Motor neuron (in vitro differentiated cells): ENCODE measurements around the gene CHPF. TPM values are rescaled to one million over a fixed set of nuclear protein-coding genes. Genes with fewer than 3 reads are reported as not detected.

ENCODE experiments used
- ATAC-seq, 8 experiments: fragments of 200-7000 bp; cut with Tn5 transposase; replicated peaks in 6 of 8; 2 replicates each; pipeline ENCODE4 v1.8.0; 2021; ENCODE audit warnings: mild to moderate bottlenecking in 8 of 8, moderate library complexity in 8 of 8
- H3K27ac ChIP-seq, 2 donors: fragments of 250-450 bp; sonication (Bioruptor Pico); 2 replicates each; pipeline ENCODE4 v1.9.0; 2021; ENCODE audit warnings: antibody characterized with exemption in 2 of 2, mild to moderate bottlenecking in 2 of 2, moderate library complexity in 1 of 2
- H3K4me1 ChIP-seq, 2 donors: fragments of 250-450 bp; sonication (Bioruptor Pico); replicated peaks in 1 of 2; 2 replicates each; pipeline ENCODE4 v1.6.1; 2021; ENCODE audit warnings: antibody characterized with exemption in 2 of 2, mild to moderate bottlenecking in 2 of 2, moderate library complexity in 1 of 2
- H3K4me3 ChIP-seq, 5 donors: fragments of 250-450 bp; sonication (Bioruptor Pico); 2 replicates each; pipeline ENCODE4 v1.9.0; 2021; ENCODE audit warnings: antibody characterized with exemption in 5 of 5, mild to moderate bottlenecking in 5 of 5, moderate library complexity in 4 of 5
- WGBS, 10 experiments: fragments of 450-650 bp; shearing (Covaris generic); methylation state at CpG; one replicate each; pipeline ENCODE4 v1.0.0; 2022; 5-methylcytosine and 5-hydroxymethylcytosine counted together
- in situ Hi-C, 9 experiments: fragments of 400-800 bp; cut with MboI; loops; one replicate each; pipeline ENCODE4 v1.15.0; 2021; ENCODE audit warnings: low sequenced_read_pairs in 9 of 9, low pct_unique_long_range_greater_than_20kb in 2 of 9; ENCODE audit not compliant: unreplicated experiment in 9 of 9
- total RNA-seq, 8 experiments: library from RNA; unstranded; fragments of 300-600 nt; gene quantifications; 2 replicates each; pipeline versions ENCODE4 v1.2.3 to v1.2.4, GENCODE V29; 2022

CHPF gene
- total RNA-seq, 8 experiments from 2014 or later, result 20.9 to 164 (median 56.8) TPM

DNA sequence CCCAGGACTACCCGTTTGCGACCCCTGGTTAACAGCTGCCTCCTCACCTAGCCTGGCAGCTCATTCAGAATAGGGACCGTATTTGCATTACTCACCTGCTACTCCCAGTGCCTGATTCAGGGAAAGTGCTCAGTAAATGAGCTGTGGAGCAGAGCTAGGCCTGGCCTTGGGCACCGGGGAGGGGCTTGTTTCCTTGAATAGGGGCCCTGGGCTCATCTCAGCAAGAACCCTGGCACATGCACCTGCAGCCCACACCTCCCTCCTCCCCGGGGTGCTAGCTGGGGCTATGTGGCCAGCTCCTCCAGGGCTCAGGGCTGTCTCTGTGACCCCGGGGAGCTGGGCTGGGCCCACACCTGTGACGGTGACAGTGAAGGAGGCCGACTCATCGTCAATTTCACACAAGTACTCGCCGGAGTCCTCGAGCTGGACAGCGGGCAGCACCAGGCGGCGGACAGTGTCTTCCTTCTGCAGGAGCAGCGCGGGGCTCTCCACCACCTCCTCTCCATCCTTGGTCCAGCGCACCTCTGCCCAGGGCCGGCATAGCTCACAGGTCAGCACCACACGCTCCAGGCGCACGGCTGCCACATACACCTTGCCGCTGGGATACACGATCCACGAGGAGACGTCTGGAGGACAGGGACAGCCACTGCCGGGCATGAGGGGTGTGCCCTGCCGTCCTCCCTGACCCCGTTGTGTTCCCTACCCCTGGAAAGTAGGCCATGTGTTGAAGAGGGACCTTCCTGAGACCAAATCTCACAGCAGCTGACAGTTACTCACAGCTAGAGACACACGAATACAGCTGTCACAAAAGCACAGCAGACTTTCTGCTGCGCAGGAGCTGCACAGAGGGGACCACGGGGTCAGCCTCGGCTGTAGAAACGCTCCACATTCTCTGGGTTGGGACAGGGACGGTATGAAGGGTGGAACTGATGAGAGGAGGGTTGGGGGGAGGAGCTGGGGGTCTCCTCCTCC, 18.7 kb upstream of the CHPF start:
- whole genome bisulfite sequencing, 10 experiments, result 20 to 83% (median 58%) methylated on average over 1 to 7 of the region's 35 CpGs
- Histone ChIP-seq H3K27ac (no peak overlapping the region), H3K4me1 (no peaks in the 10 kb centered on the region), H3K4me3 (no peak overlapping the region)
- in situ Hi-C loops, result no loop called here
- ATAC-seq, result peak in 1 of 8 experiments; percentile 6

DNA sequence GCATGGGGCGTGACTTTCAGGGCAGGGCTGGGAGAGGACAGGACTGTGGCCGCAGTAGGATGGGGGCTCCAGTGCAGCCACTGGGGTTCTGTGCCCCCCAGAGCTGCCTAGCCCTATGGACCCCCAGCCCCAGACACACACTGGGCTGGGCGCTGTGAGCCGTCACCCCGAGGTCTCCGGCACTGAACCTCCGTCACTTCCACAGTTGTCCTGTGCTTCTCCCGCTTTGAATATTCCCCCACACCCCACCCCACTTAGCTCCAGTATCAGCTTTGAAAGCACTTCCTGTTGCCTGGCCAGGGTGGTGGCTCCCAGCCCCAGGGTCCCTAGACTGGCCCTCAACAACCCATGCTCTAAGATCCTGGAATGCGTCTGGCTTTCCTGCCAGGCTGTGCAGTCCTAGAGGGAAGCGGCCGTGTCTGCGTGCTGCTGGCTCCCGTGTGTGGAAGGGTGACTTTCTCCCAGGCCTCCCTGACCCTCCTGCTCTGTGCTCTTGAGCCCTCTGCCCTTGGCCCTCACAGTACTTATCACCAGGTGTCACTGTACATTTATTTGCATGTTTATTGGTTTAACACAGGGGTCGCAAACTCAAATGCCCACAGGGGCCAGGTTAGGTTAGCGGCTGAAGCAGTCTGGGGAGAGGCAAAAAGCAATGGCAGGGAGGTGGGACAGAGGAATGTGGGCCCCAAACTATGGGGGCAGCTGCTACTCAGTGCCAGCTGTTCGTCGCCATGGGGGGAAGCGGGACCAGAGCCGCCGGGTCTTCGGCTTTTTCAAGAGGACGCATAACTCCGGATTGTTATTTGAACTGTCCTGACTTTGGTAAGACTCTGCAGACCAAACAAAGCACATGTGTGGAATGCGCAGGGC, 17.8 kb upstream of the CHPF start:
- Histone ChIP-seq H3K4me1 (no peaks in the 10 kb centered on the region), H3K4me3 (no peak overlapping the region), H3K27ac (no peak overlapping the region)
- peak in 6 of 8 experiments; percentile 6 to 44 (median 18) for ATAC-seq
- in situ Hi-C loops, result no loop called here
- WGBS, 10 experiments, result 43 to 80% (median 72%) methylated on average over 1 to 9 of the region's 24 CpGs; no CpG with 5 or more reads in 1 of the 10 experiments

DNA sequence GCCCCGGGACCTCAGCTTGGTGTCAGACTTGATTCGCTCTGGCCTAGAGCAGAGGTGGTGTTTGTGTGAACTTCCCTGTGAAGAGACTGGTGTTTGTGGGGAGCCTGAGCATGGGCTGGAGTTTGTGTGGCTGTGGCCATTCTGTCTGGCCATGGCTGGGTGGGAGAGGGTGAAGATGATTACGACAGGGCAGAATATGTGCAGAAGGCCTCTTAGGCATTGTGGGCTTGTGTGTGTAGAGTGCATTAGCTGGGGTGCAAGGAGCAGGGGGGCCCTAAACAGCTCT, 17.2 kb upstream of the CHPF start:
- no peaks in the 10 kb centered on the region for H3K4me1 ChIP-seq
- WGBS, 10 experiments, result 63 to 100% (median 80%) methylated on average over 1 to 2 of the region's 3 CpGs; no CpG with 5 or more reads in 7 of the 10 experiments
- no peak overlapping the region for H3K27ac ChIP-seq
- no peak overlapping the region for H3K4me3 ChIP-seq
- ATAC-seq, result peak in 1 of 8 experiments; percentile 1
- in situ Hi-C loops, result no loop called here

DNA sequence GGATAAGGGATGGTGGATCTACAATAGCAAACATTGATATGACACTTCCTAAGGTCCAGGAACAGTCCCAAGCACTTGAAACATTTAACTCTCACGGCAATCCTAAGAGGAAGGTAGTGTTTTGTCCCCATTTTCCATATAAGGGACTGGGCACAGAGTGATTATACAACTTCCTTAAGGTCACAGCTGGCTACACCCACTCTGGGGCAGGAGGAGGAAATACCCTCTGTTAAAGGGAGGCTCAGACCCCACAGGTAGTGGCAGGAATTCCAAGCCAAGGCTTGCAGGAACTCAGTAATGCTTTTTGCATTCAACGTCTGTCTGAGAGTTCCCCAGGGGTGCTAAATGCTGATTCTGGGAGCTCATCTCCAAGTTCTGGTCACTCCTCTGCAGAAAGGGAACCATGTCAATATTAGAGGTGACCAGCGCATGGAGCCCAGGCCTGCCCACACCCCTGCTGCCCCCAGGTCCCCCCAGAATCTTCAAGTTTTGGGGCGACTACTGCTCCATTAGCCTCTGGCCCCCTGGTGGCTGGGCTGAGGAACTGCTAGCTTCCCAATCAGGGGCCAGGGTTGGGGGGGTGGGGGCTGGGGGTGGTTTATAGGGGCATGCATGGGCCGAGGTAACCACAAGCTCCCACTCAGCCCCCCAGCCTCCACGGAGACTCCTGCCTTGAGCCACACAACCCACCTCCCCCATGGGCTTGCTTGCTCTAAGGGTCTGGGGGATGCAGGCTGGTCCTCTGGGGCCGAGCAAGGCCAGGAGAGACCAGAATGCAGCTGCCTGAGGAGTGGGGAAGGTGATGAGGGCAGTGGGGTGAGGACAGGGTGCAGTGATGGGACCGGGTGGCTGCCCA, 16.7 kb upstream of the CHPF start:
- peak in 4 of 8 experiments; percentile 7 to 51 (median 48) for ATAC-seq
- 17 to 67% (median 32%) methylated on average over 1 of the region's 8 CpGs; no CpG with 5 or more reads in 4 of the 10 experiments for WGBS, 10 experiments
- Histone ChIP-seq H3K4me3 (no peak overlapping the region), H3K4me1 (no peaks in the 10 kb centered on the region), H3K27ac (no peak overlapping the region)
- in situ Hi-C loops, result no loop called here

DNA sequence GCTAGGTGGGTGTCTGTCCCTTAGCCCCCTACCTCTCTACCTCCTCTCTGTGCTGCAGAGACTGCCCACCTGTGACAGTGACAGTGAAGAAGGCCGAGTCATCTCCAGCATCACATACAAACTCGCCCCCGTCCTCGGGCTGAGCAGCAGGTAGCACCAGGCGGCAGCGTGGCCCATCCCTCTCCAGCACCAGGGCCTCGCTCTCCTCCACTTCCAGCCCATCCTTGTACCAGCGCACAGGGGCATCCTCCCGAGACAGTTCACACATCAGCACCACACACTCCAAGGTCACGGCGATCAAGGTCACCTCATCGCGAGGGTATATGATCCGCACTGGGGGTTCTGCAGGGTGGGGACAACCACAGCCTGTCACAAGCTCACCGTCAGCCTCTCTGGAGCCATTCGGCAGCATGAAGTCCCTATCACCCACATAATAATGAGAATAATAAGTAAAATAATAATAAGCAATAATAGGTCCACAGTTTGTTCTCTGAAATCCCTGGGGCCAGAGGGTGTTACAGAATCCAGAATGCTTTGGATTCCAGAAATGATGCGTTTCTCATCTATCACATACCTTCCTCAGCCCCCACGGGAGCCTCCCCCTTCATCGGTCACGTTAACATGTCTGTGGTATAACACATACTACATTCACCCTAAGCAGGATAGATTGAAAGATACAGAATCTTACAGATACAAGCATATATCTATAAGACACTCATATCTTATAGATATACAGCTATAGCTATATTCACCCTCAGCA, 15.7 kb upstream of the CHPF start:
- H3K4me3 ChIP-seq, result no peak overlapping the region
- in situ Hi-C loops, result no loop called here
- no peak overlapping the region for H3K27ac ChIP-seq
- WGBS, 10 experiments, result 18 to 100% (median 80%) methylated on average over 1 to 13 of the region's 20 CpGs; no CpG with 5 or more reads in 3 of the 10 experiments
- no peaks in the 10 kb centered on the region for H3K4me1 ChIP-seq
- ATAC-seq, result no peak

DNA sequence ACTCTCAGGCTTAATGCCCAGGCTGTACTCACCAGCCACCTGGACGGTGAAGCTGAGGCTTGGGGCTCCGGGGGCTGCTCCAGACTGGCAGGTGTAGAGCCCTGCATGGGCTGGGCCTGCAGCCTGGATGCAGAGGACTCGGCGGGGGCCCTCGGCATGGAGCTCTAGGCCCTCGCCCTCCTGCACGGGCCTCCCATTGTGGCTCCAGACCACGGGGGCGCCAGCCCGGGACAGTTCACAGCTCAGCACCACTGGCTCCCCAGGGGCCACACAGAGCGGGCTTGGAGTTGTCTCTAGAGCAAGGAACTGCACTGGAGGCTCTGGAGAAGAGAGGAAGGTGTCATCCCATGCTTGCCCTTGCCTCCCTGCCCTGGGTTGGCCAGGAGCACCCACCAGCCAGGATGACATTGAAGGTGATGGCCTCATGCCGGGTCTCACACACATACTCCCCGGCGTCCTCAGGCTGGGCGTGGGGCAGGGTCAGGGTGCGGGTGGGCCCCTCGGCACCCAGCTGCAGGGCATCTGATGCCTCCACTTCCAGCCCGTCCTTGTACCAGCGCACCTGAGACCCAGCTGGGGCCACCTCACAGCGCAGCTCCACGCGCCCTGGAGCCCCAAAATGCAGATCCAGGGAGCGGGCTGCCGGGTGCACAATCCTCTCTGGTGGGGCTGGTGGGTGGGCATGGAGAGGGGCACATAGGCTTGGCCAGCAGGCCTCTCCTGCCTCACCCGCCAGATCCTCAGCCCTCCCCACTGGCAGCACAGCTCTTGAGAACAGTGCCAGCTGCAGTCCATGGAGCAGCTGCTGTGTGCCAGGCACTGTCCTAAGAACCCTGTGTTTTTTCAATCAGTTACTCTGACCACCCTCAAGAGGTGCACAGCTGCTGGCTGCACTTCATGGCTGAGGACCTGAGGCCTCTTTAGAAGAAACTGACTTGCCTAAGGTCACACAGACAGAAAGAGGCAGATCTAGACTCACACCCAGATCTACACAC, 14.5 kb upstream of the CHPF start:
- Histone ChIP-seq H3K4me3 (no peak overlapping the region), H3K27ac (no peak overlapping the region), H3K4me1 (peaks cover 4% of the 10 kb centered on the region in 2 donors)
- 87 to 100% (median 95%) methylated on average over 1 to 8 of the region's 25 CpGs; no CpG with 5 or more reads in 6 of the 10 experiments for WGBS, 10 experiments
- ATAC-seq, result no peak
- in situ Hi-C loops, result no loop called here

DNA sequence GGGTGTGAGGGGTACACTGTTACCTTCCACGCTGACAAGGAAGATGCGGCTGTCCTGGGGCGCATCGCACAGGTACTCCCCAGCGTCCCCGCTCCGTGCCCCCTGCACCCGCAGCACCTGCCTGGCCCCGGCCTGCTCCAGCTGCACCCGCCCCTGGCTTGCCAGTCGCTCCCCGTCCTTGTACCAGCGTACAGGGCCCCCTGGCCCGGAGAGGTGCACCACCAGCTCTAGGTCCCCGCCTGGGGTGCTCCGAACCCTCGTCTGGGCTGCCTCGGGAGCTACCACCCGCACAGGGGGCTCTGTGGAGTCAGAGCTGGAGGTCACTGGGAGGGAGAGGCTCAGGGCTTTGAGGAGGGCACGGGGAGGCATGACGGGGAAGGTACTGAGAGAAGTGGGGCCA, 13.7 kb upstream of the CHPF start:
- no peak for ATAC-seq

DNA sequence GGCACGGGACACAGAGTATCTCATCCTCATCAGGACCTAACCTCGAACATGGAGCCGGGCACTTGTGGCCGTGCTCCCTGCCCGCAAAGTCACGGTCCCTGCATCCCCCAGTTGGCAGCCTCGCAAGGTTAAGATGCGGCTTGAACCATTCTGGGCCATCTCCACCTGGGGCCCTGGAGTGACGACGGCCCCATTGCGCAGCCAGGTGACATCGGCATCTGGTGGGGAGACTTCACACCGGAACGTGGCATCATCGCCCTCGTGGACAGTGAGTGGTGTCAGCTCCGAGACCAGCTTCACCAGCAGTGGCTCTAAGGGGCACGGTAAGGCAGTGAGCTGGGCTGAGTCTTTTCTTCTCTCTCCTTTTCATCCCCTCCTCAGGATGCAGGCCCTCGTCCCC, 12.8 kb upstream of the CHPF start:
- no peak overlapping the region for H3K4me3 ChIP-seq
- WGBS, 10 experiments, result 17 to 92% (median 67%) methylated on average over 1 to 8 of the region's 19 CpGs; no CpG with 5 or more reads in 5 of the 10 experiments
- no peak for ATAC-seq
- in situ Hi-C loops, result no loop called here
- no peak overlapping the region for H3K27ac ChIP-seq
- H3K4me1 ChIP-seq, result peaks cover 5 to 12% of the 10 kb centered on the region in 2 donors

More for the DNA sequence above, 13.7 kb upstream of the CHPF start:
- no CpG with 5 or more reads among the region's 21 CpGs for WGBS, 10 experiments
- in situ Hi-C loops, result no loop called here
- Histone ChIP-seq H3K27ac (no peak overlapping the region), H3K4me3 (no peak overlapping the region), H3K4me1 (peaks cover 5% of the 10 kb centered on the region in 2 donors)

DNA sequence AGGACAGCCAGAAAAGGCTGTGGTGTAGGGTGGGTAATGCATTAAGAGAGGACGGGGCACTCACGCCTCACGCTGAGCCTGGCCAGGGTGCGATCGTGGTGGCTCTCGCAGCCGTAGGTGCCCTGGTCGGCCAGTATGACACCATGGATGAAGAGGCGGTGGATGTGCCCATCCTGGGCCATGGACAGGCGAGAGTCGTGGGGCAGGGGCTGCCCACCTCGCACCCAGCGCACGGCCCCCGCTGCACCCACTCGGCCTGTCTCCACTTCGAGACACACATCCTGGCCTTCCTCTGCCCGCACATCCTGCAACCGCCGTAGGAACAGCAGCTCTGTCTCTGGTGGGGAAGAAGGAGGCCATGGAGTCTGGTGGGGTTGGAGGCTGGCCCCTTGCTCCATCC, 12.3 kb upstream of the CHPF start:
- ATAC-seq, result no peak
- 91% methylated on average over 4 of the region's 20 CpGs; no CpG with 5 or more reads in 9 of the 10 experiments for WGBS, 10 experiments
- Histone ChIP-seq H3K27ac (no peak overlapping the region), H3K4me1 (peaks cover 5 to 14% of the 10 kb centered on the region in 2 donors), H3K4me3 (no peak overlapping the region)
- in situ Hi-C loops, result no loop called here

DNA sequence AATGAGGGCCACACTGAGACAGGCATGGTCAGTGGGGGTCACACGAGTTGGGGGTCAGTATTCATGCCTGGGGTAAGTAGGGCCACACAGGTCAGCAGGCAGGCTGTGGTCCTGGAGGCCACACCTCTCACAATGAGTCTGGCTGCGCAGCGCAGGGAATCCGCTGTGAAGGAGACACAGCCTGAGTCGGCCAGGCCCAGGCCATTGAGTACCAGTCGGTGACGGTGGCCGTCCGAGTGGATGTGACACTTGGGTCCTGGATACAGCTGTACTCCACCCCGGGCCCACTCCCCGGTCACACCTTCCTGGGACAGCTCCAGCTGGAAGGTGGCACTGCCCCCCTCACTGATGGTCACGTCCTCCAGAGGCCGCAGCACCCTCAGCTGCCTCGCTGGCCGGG, 10.7 kb upstream of the CHPF start:
- ATAC-seq, result no peak
- Histone ChIP-seq H3K4me3 (no peak overlapping the region), H3K27ac (no peak overlapping the region), H3K4me1 (peaks cover 5 to 14% of the 10 kb centered on the region in 2 donors)
- in situ Hi-C loops, result no loop called here
- WGBS, 10 experiments, result 80 to 94% (median 83%) methylated on average over 2 to 7 of the region's 15 CpGs; no CpG with 5 or more reads in 7 of the 10 experiments

DNA sequence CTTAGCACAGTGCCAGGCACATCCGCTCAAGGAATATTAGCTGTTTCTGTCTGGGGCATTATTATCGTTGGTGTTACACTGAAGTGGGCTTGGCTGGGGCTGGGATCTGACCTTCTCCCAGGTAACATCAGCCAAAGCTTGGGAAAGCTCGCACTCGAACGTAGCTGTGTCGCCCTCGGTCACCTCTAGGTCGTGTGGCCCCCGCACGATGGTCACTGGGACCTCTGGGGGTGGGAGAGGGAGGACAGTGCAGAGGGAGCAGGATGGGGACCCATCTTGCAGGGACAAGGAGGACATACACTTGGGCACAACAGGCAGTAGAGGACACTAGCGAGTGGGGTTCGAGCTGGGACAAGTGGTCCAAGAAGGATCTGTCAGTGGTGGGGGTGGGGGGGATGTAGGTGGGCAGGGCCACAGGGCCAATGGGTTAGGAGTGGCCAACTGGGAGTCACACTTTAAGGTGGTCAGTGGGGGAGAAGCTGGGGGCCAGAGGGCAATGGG, 9.9 kb upstream of the CHPF start:
- Histone ChIP-seq H3K27ac (no peak overlapping the region), H3K4me1 (peaks cover 5 to 14% of the 10 kb centered on the region in 2 donors), H3K4me3 (peak overlapping the region in 3 of 5 donors; percentile 39 to 58 (median 55))
- in situ Hi-C loops, result no loop called here
- 71 to 80% (median 78%) methylated on average over 1 to 6 of the region's 12 CpGs; no CpG with 5 or more reads in 6 of the 10 experiments for WGBS, 10 experiments
- ATAC-seq, result no peak
